ENCODE measurements around the gene DUS2. TPM values are rescaled to one million over a fixed set of nuclear protein-coding genes. Genes with fewer than 3 reads are reported as not detected.
A peak's percentile ranks its signal among the peaks of the same experiment; 100 is the strongest.

Gene DUS2
- total and polyA plus RNA-seq, 9 of the 15 experiments (the other 6 are each of a cell fraction or from before 2014, with no cell fraction given), result 5.8 to 22.5 (median 20.6) TPM

DNA sequence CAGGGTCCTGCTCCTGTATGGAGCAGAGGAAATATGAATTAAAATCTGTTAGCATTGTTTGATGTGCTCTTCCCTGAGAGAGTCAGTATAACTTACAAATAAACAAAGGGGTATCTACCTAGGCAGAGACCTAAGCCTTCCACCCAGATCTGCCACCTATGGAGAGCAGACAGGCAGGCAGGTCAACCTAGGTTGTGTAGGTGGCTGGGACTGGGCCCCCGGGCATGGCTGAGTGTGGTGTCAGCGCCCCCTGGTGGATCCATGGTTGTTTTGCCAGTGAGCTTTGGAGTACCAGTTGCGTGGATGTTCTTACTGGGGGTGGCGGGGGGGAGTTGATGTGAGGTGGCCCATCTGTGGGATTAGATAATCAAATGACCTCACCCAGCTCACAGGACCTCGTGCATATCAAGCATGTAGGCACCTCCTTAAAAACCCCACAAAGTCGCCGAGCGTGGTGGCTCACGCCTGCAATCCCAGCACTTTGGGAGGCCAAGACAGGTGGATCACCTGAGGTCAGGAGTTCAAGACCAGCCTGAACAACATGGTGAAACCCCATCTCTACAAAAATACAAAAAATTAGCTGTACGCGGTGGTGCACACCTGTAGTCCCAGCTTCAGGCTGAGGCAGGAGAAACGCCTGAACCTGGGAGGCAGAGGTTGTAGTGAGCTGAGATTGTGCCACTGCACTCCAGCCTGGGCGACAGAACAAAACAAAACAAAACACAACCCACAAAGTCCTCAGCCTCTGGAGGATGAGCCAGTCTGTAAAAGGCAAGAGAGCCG lies 17.6 kb downstream of the DUS2 start:
- no peak overlapping the region for H3K4me2 ChIP-seq (ENCODE audit: insufficient read depth, low read length)
- H3K27ac ChIP-seq (ENCODE audit: extremely low read depth, low read depth, low read length), result no peak overlapping the region
- H4K20me1 ChIP-seq (replicated peaks; ENCODE audit: control insufficient read depth, insufficient read depth, low read length), result no peaks in the 10 kb centered on the region
- H3K4me3 ChIP-seq, result no peak overlapping the region
- ChIA-PET POLR2A (interaction anchor here (0.6 to 1.6 kb wide), 4 partner anchors 9 to 17 kb away, joined by 3 to 5 read pairs (median 4); partner anchors contain the start of genes DDX28 and DUS2), CTCF (ENCODE audit: low intra/inter-chr PET ratio) (interaction anchor here (0.5 to 2.1 kb wide), 9 partner anchors 47 to 472 kb away, joined by 3 to 16 read pairs (median 4); no protein-coding TSS in a partner anchor)
- peak; percentile 85 to 91 (median 88) for DNase-seq (ENCODE audit: extremely low read depth in 1 of 4, low spot score in 3 of 4)
- no TSS peak for BruUV-seq (replicated peaks)
- intact Hi-C loops (cut with micrococcal nuclease) (loop anchor here (1.0 to 10.0 kb wide), 6 partner anchors 24 to 368 kb away; partner anchors contain the start of genes NRN1L and PSMB10), in situ Hi-C loops (cut with MboI) (loop anchor here (10.0 kb wide), 2 partner anchors 226 to 366 kb away; no protein-coding TSS in a partner anchor)
- peak; percentile 95 for FAIRE-seq
- 51% methylated on average over 9 of the region's 14 CpGs for WGBS (ENCODE audit: insufficient coverage, low coverage, missing lambda C conversion rate)
- no peaks in the 10 kb centered on the region for H3K79me2 ChIP-seq (ENCODE audit: control insufficient read depth, insufficient read depth, low read length)
- H3K9me3 ChIP-seq (replicated peaks; ENCODE audit: control insufficient read depth, insufficient read depth, low read depth, low read length), result no peaks in the 10 kb centered on the region
- peak; percentile 100 for ATAC-seq
- peaks cover 0 to 2% of the 10 kb centered on the region in 2 experiments; a peak in 2 of 5 replicates for H3K4me1 ChIP-seq (replicated peaks in 1 of 2; ENCODE audit: control insufficient read depth in 2 of 2, insufficient read depth in 2 of 2, low read length in 2 of 2)
- H3K9ac ChIP-seq (ENCODE audit: insufficient read depth in 1 of 2, low read depth in 2 of 2, low read length in 2 of 2), result no peak overlapping the region
- no peaks in the 10 kb centered on the region for H3K27me3 ChIP-seq (ENCODE audit: control insufficient read depth in 2 of 2, insufficient read depth in 2 of 2, low read length in 2 of 2)
- no peaks in the 10 kb centered on the region for H3K9me1 ChIP-seq (ENCODE audit: control insufficient read depth, insufficient read depth, low read length)
- peaks cover 33% of the 10 kb centered on the region; the same call in 2 of the 3 replicates for H3K36me3 ChIP-seq (ENCODE audit: control insufficient read depth, insufficient read depth, low read length)
- no peak overlapping the region for H2AFZ ChIP-seq (ENCODE audit: low read depth, low read length)
- TF ChIP-seq RAD21 (CRISPR knock-in tag; conservative IDR thresholded peaks at IDR 0.05 in 1 of 2, IDR thresholded peaks at IDR 0.05 in 1 of 2), result peak; percentile 92 to 96
- TF ChIP-seq CREM (IDR thresholded peaks at IDR 0.05; ENCODE audit: low read depth), result peak; percentile 28; the same call in 1 of the 2 replicates
- TF ChIP-seq ZNF57 (CRISPR knock-in tag; IDR thresholded peaks at IDR 0.05), result no peak
- no peak for TF ChIP-seq HNRNPK (IDR thresholded peaks at IDR 0.05; ENCODE audit: low read depth, low read length, poor library complexity, severe bottlenecking)
- no peak for TF ChIP-seq ASH1L (IDR thresholded peaks at IDR 0.05; ENCODE audit: borderline replicate concordance, low read depth, partially characterized antibody)
- TF ChIP-seq, protein P1, sequence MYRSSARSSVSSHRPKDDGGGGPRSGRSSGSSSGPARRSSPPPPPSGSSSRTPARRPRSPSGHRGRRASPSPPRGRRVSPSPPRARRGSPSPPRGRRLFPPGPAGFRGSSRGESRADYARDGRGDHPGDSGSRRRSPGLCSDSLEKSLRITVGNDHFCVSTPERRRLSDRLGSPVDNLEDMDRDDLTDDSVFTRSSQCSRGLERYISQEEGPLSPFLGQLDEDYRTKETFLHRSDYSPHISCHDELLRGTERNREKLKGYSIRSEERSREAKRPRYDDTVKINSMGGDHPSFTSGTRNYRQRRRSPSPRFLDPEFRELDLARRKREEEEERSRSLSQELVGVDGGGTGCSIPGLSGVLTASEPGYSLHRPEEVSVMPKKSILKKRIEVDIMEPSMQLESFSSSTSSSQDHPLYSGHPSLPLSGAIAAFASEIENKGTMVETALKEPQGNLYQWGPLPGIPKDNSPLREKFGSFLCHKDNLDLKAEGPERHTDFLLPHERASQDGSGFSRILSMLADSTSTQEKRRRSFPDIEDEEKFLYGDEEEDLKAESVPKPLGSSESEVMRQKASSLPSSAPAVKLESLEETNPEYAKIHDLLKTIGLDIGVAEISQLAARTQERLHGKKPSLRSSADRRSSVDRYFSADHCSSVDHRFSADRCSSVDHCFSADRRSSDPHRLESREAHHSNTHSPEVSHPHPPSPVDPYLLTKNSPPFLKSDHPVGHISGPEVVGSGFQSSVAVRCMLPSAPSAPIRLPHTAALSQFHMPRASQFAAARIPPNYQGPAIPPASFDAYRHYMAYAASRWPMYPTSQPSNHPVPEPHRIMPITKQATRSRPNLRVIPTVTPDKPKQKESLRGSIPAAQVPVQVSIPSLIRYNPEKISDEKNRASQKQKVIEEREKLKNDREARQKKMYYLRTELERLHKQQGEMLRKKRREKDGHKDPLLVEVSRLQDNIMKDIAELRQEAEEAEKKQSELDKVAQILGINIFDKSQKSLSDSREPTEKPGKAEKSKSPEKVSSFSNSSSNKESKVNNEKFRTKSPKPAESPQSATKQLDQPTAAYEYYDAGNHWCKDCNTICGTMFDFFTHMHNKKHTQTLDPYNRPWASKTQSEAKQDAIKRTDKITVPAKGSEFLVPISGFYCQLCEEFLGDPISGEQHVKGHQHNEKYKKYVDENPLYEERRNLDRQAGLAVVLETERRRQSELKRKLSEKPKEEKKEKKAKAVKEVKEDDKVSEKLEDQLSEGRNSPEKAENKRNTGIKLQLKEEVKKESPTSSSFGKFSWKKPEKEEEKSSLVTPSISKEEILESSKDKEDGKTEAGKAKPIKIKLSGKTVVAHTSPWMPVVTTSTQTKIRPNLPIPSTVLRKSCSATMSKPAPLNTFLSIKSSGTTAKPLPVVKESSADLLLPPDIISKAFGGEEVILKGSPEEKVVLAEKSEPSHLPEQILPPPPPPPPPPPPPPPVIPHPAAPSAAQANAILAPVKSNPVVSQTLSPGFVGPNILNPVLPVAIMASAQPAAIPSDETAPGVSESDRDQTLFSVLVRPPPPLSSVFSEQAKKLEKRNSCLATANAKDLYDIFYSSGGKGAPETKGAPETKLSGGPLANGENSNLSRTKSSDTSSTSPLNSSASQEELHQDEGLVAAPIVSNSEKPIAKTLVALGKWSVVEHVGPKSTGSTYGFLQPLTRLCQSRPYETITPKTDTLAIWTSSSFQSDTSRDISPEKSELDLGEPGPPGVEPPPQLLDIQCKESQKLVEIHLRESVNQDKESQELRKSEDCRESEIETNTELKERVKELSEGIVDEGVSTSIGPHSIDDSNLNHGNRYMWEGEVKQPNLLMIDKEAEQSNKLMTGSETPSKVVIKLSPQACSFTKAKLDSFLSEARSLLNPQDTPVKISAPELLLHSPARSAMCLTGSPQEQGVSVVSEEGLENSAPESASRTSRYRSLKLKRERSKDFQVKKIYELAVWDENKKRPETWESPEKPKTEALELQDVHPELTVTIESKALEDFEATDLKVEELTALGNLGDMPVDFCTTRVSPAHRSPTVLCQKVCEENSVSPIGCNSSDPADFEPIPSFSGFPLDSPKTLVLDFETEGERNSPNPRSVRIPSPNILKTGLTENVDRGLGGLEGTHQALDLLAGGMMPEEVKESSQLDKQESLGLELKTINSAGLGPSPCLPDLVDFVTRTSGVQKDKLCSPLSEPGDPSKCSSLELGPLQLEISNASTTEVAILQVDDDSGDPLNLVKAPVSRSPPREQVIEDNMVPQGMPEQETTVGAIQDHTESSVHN (IDR thresholded peaks at IDR 0.05; ENCODE audit: borderline replicate concordance in 1 of 2, low read depth in 1 of 2), result 0 out of 4 replicates have a peak, but pooled peaks of 1 of the 2 experiments have one; percentile 42
- TF ChIP-seq RB1 (IDR thresholded peaks at IDR 0.05; ENCODE audit: low read depth), result peak; percentile 68; the same call in 1 of the 2 replicates
- no peak for TF ChIP-seq RBBP5 (IDR thresholded peaks at IDR 0.05; ENCODE audit: borderline replicate concordance, insufficient read depth, low read length, poor library complexity, severe bottlenecking)
